ENCODE results near the gene KDM2A. TPM values are rescaled to one million over a fixed set of nuclear protein-coding genes. Genes with fewer than 3 reads are reported as not detected.
"Not testable (repeated sequence)": the region's sequence is repeated elsewhere in the genome, so short reads cannot be mapped to it uniquely, and the experiment has no call there.

Gene KDM2A
- total RNA-seq, 1 experiment from 2014 or later: 16.2 TPM

GRCh38 chr11:67117672-67118180 lies 1.3 kb upstream of the KDM2A start:
- DNase-seq (ENCODE audit: low spot score): no peak

GRCh38 chr11:67118181-67118766 lies 789 bp upstream of the KDM2A start:
- DNase-seq (ENCODE audit: low spot score): no peak

GRCh38 chr11:67119585-67120391 lies 725 bp downstream of the KDM2A start:
- no peak for DNase-seq (ENCODE audit: low spot score)

GRCh38 chr11:67120456-67120855 lies 1.4 kb downstream of the KDM2A start:
- DNase-seq (ENCODE audit: low spot score): no peak

- DNase-seq (ENCODE audit: low spot score): no peak
Observed at GRCh38 chr11:67120881-67121710, 2.0 kb downstream of the KDM2A start.

- not testable (repeated sequence) for DNase-seq (ENCODE audit: low spot score)
Observed at GRCh38 chr11:67123801-67124200, 4.7 kb downstream of the KDM2A start.

- DNase-seq (ENCODE audit: low spot score): not testable (repeated sequence)
Observed at GRCh38 chr11:67126243-67126642, 7.2 kb downstream of the KDM2A start.

GRCh38 chr11:67126986-67127385 lies 7.9 kb downstream of the KDM2A start:
- no peak for DNase-seq (ENCODE audit: low spot score)

- not testable (repeated sequence) for DNase-seq (ENCODE audit: low spot score)
Observed at GRCh38 chr11:67130861-67131260, 11.8 kb downstream of the KDM2A start.

GRCh38 chr11:67136156-67136555 lies 17.1 kb downstream of the KDM2A start:
- no peak for DNase-seq (ENCODE audit: low spot score)

- no peak for DNase-seq (ENCODE audit: low spot score)
Observed at GRCh38 chr11:67138922-67139321, 19.9 kb downstream of the KDM2A start.

- no peak for DNase-seq (ENCODE audit: low spot score)
Observed at GRCh38 chr11:67146516-67147226, 27.6 kb downstream of the KDM2A start.

- DNase-seq (ENCODE audit: low spot score): no peak
Observed at GRCh38 chr11:67153971-67154370, 34.9 kb downstream of the KDM2A start.

- DNase-seq (ENCODE audit: low spot score): no peak
Observed at GRCh38 chr11:67154726-67155125, 35.7 kb downstream of the KDM2A start.

GRCh38 chr11:67157691-67158090 lies 38.6 kb downstream of the KDM2A start:
- no peak for DNase-seq (ENCODE audit: low spot score)

GRCh38 chr11:67158221-67158620 lies 39.2 kb downstream of the KDM2A start:
- no peak for DNase-seq (ENCODE audit: low spot score)

- DNase-seq (ENCODE audit: low spot score): no peak
Observed at GRCh38 chr11:67160045-67160444, 41.0 kb downstream of the KDM2A start.

- no peak for DNase-seq (ENCODE audit: low spot score)
Observed at GRCh38 chr11:67160872-67161783, 42.1 kb downstream of the KDM2A start.

- DNase-seq (ENCODE audit: low spot score): no peak
Observed at GRCh38 chr11:67163006-67163405, 43.9 kb downstream of the KDM2A start.

GRCh38 chr11:67165623-67166022 lies 46.6 kb downstream of the KDM2A start:
- DNase-seq (ENCODE audit: low spot score): no peak

GRCh38 chr11:67167091-67167490 lies 48.0 kb downstream of the KDM2A start:
- DNase-seq (ENCODE audit: low spot score): no peak

Data from H4 (cell line).